GM21717 (cell line): Measurements from ENCODE around the gene SLC25A21.
A peak's percentile ranks its signal among the peaks of the same experiment; 100 is the strongest.

Experiments
- ATAC-seq: cut with Tn5 transposase; IDR thresholded peaks from one replicate; pipeline ENCODE4 v1.9.1; 2021; ENCODE audit warnings: mild to moderate bottlenecking, moderate library complexity; ENCODE audit not compliant: unreplicated experiment

The SLC25A21 gene

DNA sequence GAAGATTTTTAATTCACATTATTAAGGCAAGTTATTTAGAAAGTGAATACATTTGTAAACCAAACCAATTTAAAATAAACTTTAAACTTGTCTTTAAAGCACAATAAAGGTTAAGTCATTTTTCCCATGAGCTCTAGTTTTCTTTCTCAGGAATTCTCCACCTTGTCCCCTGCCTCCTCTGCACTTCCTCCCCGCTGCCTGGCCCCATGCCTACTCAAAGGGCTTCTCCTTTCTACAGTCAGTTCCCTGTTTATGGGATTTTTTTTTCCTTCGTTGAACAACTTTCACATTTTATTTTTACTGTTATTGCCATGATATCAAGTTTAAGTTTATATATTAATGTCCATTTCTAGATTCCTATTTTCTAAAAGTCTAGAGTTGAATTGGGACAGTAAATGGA is 223.0 kb downstream of the SLC25A21 start:
- no peak for ATAC-seq

GRCh38 chr14:36948157-36948859 is 224.1 kb downstream of the SLC25A21 start:
- no peak for ATAC-seq

GRCh38 chr14:36947362-36947761 is 225.0 kb downstream of the SLC25A21 start:
- ATAC-seq = no peak

GRCh38 chr14:36946872-36947271 is 225.5 kb downstream of the SLC25A21 start:
- ATAC-seq = no peak

GRCh38 chr14:36944307-36945010 is 227.9 kb downstream of the SLC25A21 start:
- ATAC-seq = no peak

DNA sequence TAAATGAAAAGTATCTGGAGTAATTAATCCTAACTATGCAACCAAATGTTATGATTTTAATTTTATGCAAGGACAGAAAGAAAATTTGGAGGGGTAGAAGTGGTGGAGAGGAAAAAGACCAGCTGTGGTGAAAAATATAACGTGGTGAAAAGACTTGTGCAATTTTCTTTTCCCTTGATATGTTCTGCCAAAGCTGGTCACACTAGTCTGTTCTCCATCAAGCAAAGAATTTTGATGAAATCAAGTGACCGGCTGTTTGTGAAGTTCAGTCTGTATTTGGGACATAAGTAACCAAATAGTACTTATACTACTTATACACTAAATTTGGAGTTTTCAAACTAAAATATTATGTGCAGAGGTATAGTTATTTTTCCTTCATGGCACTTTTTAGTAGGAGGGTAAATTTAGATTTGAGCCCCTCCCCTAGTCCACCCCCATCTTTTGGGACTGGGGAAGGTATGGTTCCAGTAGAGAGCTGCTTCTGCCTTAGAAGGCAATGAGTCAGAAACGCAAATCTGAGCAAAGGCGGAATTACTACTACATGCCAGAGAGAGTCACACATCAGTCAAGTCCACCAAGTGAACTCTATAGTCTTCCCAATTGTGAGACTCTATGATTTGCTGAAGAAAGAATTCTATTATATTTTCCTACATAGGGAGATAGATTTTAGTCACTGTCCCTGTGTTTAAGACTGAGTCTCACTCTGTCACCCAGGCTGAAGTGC is 229.7 kb downstream of the SLC25A21 start:
- no peak for ATAC-seq

DNA sequence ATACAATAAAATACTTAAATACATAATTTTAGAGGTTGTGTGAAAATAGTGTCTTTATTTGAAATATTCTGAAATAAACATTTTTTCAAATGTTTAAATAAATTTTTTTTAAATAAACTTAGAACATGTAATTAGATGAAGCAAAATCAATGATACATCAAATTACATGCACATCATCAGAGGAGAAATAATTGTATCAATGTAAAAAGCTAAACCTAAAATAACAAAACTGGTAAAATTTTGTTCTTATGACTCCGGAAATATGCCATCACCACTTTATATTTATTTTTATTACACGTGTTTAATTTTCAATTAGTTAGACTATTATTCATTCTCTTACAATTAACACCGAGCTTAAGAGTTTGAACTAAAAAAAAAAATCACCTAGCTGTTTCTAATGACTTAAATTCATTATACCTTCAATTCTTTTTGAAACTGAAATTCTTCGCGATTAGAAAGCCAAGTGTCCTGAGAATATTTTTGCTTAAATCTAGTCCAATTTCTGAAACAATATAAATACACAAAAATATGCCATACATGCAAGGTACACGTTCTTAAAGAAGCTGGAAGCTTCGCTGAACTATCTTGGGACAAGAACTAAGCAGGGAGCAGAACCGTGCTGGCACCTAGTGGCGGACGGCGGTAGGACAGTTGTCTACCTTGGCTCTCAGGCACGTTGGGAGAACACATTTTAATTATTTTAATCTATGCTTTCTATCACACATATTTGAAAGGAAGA is 230.5 kb downstream of the SLC25A21 start:
- peak; percentile 89 for ATAC-seq

DNA sequence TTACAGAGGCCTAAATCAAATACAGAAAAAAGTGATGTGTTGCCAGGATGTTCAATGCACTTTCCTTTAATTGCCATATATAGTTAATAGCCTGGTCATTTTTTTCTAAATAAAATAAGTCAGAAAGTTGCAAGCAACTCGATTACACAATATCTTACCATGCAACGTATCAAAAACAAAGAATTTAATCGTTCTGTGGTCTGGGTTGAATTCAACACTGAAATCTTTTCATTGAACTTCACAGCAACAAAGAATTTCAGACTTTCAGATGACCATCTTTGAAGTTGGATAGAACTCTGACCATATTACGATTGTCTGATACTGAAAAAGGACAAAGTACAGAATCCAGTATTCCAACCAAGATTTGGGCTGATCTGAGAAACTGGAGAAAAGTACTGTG is 231.9 kb downstream of the SLC25A21 start:
- no peak for ATAC-seq

GRCh38 chr14:36939265-36939664 is 233.1 kb downstream of the SLC25A21 start:
- ATAC-seq = no peak

DNA sequence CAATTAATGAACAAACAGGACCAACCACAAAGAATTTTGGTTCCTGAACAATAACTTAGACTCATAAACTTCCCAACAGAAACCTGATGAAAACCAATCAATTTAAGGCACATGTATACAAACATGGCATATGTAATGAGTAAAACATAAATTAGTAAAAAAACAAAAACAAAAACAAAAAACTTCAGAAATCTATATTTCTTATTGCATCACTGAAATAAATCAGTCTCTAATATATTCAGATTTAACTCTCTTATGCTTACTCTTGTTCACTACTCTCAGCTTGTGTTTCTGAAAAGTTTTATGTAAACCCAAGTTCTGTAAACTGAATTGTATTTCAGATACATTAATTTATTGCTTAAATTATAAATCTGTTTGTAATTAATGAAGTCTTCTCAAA is 233.7 kb downstream of the SLC25A21 start:
- ATAC-seq = no peak

- ATAC-seq = no peak
These were observed 236.3 kb downstream of the SLC25A21 start for GRCh38 chr14:36935976-36936678.

GRCh38 chr14:36934304-36934703 is 238.1 kb downstream of the SLC25A21 start:
- ATAC-seq = no peak

GRCh38 chr14:36931791-36932190 is 240.6 kb downstream of the SLC25A21 start:
- ATAC-seq = no peak

DNA sequence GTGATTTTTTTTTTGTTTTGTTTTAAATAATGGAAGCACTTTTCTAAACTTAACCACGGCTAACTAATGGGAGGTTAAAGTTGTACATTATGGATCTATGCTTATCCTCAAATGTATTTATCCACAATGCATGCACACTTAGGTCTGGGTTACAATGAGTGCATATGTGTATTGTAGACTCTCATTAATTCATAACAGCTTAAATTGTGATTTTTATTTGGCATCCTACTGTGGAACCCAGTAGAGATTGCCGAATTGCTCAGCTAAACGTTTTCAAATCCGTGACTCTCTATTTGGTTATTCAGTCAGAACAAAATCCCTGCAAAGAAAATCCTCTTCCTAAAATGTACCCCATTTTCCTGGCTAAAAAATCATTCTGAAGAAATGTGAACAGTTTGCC is 244.0 kb downstream of the SLC25A21 start:
- no peak for ATAC-seq

DNA sequence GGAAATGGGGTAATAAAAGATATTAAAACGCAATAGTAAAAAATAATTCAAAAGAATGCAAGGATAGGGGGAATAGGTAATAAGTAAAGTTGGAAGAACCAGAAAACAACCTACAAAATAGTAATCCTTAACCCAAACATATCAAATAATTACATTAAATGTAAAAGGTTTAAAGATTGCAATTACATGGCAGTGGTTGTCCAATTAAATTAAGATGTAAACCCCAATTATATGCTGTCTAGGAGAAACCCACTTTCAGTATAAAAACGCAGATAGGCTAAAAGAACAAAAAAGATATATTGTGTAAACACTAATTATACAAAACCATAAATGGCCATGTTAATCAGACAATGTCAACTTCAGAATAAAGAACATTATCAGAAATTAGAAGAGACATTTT is 247.3 kb downstream of the SLC25A21 start:
- no peak for ATAC-seq

DNA sequence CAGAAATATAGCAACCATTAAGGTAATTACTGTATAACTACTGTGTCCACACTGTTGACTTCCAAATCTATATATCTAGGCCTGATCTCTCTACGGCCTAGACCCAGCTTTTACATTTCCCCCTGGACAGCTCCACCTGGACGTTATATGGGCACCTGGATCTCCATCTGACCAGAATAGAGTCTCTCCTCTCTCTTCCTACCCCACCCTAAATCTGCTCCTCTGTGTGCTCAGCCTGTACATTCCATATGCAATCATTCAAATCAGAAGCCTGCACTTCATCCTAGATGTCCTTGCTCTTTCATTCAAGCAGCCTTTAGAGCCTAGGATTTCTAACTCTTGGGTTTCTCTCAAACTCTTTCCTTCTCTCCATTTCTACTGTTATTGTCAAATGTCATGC is 255.7 kb downstream of the SLC25A21 start:
- ATAC-seq = no peak

DNA sequence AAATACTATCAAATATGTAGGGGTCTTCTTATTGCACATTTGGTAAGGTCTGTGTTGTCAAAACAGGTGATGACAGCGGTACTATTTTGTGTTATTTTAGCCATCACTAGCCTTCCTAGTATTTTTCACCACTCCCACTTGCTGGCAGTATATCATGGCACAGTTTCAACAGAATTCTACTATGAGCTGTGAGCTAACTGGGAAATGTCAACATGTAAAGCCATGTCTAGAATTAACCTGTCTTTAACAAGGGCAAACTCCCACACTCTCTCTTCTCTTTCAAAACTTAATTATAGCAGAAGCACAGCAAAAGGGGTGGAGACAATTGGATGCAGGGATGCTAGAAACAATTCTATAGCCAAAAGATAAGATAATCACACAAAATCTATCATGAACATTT is 257.3 kb downstream of the SLC25A21 start:
- no peak for ATAC-seq

DNA sequence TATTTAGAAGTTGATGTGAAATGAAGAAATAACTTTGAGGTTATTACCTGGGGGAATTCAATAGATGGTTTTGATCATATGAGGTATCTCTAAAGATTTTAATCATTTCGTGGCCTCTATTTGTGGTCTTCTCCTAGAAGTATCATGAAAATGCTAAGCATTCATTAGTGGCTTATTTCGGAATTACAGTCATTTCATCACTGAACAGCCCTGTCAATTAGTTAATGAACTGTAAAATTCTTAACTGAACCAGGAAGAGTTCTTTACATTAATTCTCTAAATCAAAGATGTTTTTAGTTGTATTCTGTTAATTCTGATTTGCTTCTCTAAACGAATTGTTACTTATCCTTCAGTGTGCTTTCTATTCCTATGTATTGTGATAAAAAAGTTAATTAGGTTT is 261.8 kb downstream of the SLC25A21 start:
- no peak for ATAC-seq

DNA sequence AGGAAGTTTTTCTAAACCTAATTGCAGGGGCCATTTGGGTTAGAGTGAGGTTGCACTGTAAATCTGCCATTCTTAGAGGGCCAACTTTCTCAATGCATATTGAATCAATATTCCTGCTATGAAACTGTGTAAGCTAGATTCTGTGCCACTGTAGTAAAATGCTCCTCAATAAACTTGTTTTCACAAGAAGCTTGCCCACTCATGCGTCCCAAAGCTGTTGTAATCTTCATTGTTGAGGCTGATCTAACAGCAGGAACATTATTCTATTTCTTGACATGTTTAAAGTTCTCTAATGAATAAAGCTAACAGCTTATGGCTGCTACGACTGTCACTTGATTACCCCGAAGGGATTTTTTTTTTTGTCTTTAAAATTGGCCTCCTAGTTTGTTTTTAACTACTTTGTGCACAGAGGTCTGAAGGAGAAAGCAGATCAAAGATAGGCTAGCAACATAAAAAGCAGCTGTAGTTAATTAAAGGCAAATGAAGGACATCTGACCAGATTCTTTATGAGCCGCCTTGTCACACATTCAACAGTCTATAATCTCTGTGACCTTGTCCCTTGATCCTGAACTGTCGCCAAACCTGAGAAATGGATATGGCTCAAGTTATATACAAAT is 267.0 kb downstream of the SLC25A21 start:
- no peak for ATAC-seq

- no peak for ATAC-seq
These were observed 270.5 kb downstream of the SLC25A21 start for GRCh38 chr14:36901861-36902260.
